Adrenal gland (tissue), 5 donors: ENCODE data around the gene PDE6B.

Experiments
- CTCF ChIP-seq, 6 experiments: fragments of 450-650 bp in 4 of 6; fragments of 200-600 bp in 2 of 6; sonication (generic) in 1 of 6; IDR thresholded peaks; 1 replicate in 5 of 6; 2 replicates in 1 of 6; pipeline versions ENCODE4 v1.5.1 to v1.8.0; 2016 to 2021; ENCODE audit warnings: antibody characterized with exemption in 6 of 6, mild to moderate bottlenecking in 2 of 6, moderate library complexity in 1 of 6
- POLR2A ChIP-seq, 2 donors: fragments of 450-650 bp; IDR thresholded peaks; one replicate each; pipeline ENCODE4 v1.6.1; 2017; ENCODE audit warnings: antibody characterized with exemption in 2 of 2, mild to moderate bottlenecking in 2 of 2, moderate library complexity in 1 of 2
- donor health status: DM: no; HTN: no; CAD: no.

- TF ChIP-seq CTCF (IDR thresholded peaks at IDR 0.05) (no peak), POLR2A (IDR thresholded peaks at IDR 0.05) (no peak)
Measured at GRCh38 chr4:634599-634985, 9.2 kb downstream of the PDE6B start.
